Esophagus muscularis mucosa (tissue), 4 donors: Measurements from ENCODE around the gene GPR18. TPM values are rescaled to one million over a fixed set of nuclear protein-coding genes. Genes with fewer than 3 reads are reported as not detected.
A peak's percentile ranks its signal among the peaks of the same experiment; 100 is the strongest.

Source experiments
- DNase-seq: peaks from one replicate; pipeline ENCODE4 v3.0.0-alpha.2; 2017; ENCODE audit errors: extremely low spot score
- H3K27ac ChIP-seq, 4 donors: fragments of 200-600 bp; sonication (generic); replicated peaks in 1 of 4; 1 replicate in 3 of 4; 2 replicates in 1 of 4; pipeline ENCODE4 v1.5.1; 2016 to 2019; ENCODE audit warnings: mild to moderate bottlenecking in 1 of 4
- H3K27me3 ChIP-seq, 4 donors: fragments of 200-600 bp; sonication (generic); one replicate each; pipeline versions ENCODE4 v1.5.1 to v1.6.0; 2016 to 2019
- H3K36me3 ChIP-seq, 4 donors: fragments of 200-600 bp; sonication (generic); one replicate each; pipeline ENCODE4 v1.5.1; 2016 to 2019
- H3K4me1 ChIP-seq, 4 donors: fragments of 200-600 bp; sonication (generic); one replicate each; pipeline ENCODE4 v1.5.1; 2016 to 2019
- H3K4me3 ChIP-seq, 4 donors: fragments of 200-600 bp; sonication (generic); 1 replicate in 2 of 4; 2 replicates in 2 of 4; pipeline ENCODE4 v1.5.1; 2016 to 2019; ENCODE audit warnings: mild to moderate bottlenecking in 4 of 4, moderate library complexity in 1 of 4
- H3K9me3 ChIP-seq, 4 donors: fragments of 200-600 bp; sonication (generic); 1 replicate in 3 of 4; 2 replicates in 1 of 4; pipeline ENCODE4 v1.5.1; 2016 to 2019
- CTCF ChIP-seq, 3 experiments: fragments of 200-600 bp in 2 of 3; fragments of 450-650 bp in 1 of 3; sonication (generic) in 2 of 3; IDR thresholded peaks; one replicate each; pipeline ENCODE4 v1.5.1; 2017 to 2019; ENCODE audit warnings: antibody characterized with exemption in 3 of 3, mild to moderate bottlenecking in 2 of 3, moderate library complexity in 1 of 3
- EP300 ChIP-seq: sonication (generic); formaldehyde crosslinking; IDR thresholded peaks from one replicate; pipeline ENCODE4 v1.6.1; 2017; ENCODE audit warnings: antibody characterized with exemption
- POLR2A ChIP-seq: fragments of 450-650 bp; IDR thresholded peaks from one replicate; pipeline ENCODE4 v1.6.1; 2017; ENCODE audit warnings: antibody characterized with exemption, moderate library complexity, mild to moderate bottlenecking, low read depth
- POLR2AphosphoS5 ChIP-seq, 2 donors: sonication (generic); formaldehyde crosslinking; IDR thresholded peaks; one replicate each; pipeline ENCODE4 v1.6.1; 2017; ENCODE audit warnings: antibody characterized with exemption in 2 of 2
- WGBS: methylation state at CpG from one replicate; pipeline ENCODE4 v1.1.5; 2018; 5-methylcytosine and 5-hydroxymethylcytosine counted together
- intact Hi-C: fragments of 100-400 bp; cut with DNase I; formaldehyde crosslinking; loops from one replicate; pipeline ENCODE4 v1.15.1; 2023
- small RNA-seq, 3 donors: library from RNA; depleted of rRNA; stranded (forward); fragments of <200 nt; gene quantifications; one replicate each; pipeline ENCODE3, GENCODE V24; 2016
- total RNA-seq, 4 donors: library from RNA; depleted of rRNA; stranded (reverse); fragments of >200 nt; gene quantifications; one replicate each; pipeline versions ENCODE4 v1.1.0 to v1.2.1, GENCODE V29; 2016

GPR18 gene
- total RNA-seq, 4 donors from 2014 or later = not detected

- intact Hi-C loops = no loop called here
- Histone ChIP-seq H3K36me3 (peaks cover 0 to 12% (median 3%) of the 10 kb centered on the region in 4 donors), H3K4me3 (no peak overlapping the region), H3K27me3 (no peaks in the 10 kb centered on the region), H3K27ac (no peak overlapping the region), H3K9me3 (no peaks in the 10 kb centered on the region), H3K4me1 (peaks cover 14 to 31% (median 22%) of the 10 kb centered on the region in 4 donors)
- WGBS = 95% methylated on average over 7 of the region's 7 CpGs
- peak; percentile 47 for DNase-seq
- TF ChIP-seq POLR2A = no peak
- no peak for TF ChIP-seq POLR2AphosphoS5 (IDR thresholded peaks at IDR 0.05)
- no peak for TF ChIP-seq CTCF (IDR thresholded peaks at IDR 0.05)
- no peak for TF ChIP-seq EP300
Observed at GRCh38 chr13:99207511-99207910, 50.7 kb downstream of the GPR18 start.

GRCh38 chr13:99206873-99207272 is 51.3 kb downstream of the GPR18 start:
- Histone ChIP-seq H3K27me3 (no peaks in the 10 kb centered on the region), H3K4me1 (peaks cover 20 to 37% (median 29%) of the 10 kb centered on the region in 4 donors), H3K36me3 (peaks cover 0 to 12% (median 3%) of the 10 kb centered on the region in 4 donors), H3K27ac (no peak overlapping the region), H3K9me3 (no peaks in the 10 kb centered on the region), H3K4me3 (no peak overlapping the region)
- no peak for TF ChIP-seq POLR2AphosphoS5 (IDR thresholded peaks at IDR 0.05)
- TF ChIP-seq EP300 = no peak
- no peak for TF ChIP-seq POLR2A
- TF ChIP-seq CTCF (IDR thresholded peaks at IDR 0.05) = no peak
- DNase-seq = peak; percentile 57
- WGBS = 92% methylated on average over 5 of the region's 5 CpGs
- intact Hi-C loops = no loop called here

- H3K4me3 ChIP-seq = no peak overlapping the region
- peaks cover 0 to 12% (median 3%) of the 10 kb centered on the region in 4 donors for H3K36me3 ChIP-seq
- H3K9me3 ChIP-seq = no peaks in the 10 kb centered on the region
- TF ChIP-seq CTCF (IDR thresholded peaks at IDR 0.05) (no peak), POLR2AphosphoS5 (IDR thresholded peaks at IDR 0.05) (no peak), EP300 (no peak), POLR2A (no peak)
- peak; percentile 34 for DNase-seq
- intact Hi-C loops = no loop called here
- no peaks in the 10 kb centered on the region for H3K27me3 ChIP-seq
- H3K27ac ChIP-seq = no peak overlapping the region
- WGBS = 100% methylated on average over 7 of the region's 8 CpGs
- H3K4me1 ChIP-seq = peaks cover 24 to 41% (median 33%) of the 10 kb centered on the region in 4 donors
Observed at GRCh38 chr13:99206226-99206625, 52.0 kb downstream of the GPR18 start.

- intact Hi-C loops = no loop called here
- H3K4me1 ChIP-seq = peaks cover 24 to 41% (median 33%) of the 10 kb centered on the region in 4 donors
- no peaks in the 10 kb centered on the region for H3K9me3 ChIP-seq
Observed at GRCh38 chr13:99205621-99206220, 52.5 kb downstream of the GPR18 start.

More at GRCh38 chr13:99205621-99206220, 52.5 kb downstream of the GPR18 start:
- DNase-seq = peak; percentile 66
- TF ChIP-seq CTCF (IDR thresholded peaks at IDR 0.05) (no peak), POLR2AphosphoS5 (IDR thresholded peaks at IDR 0.05) (no peak), EP300 (no peak), POLR2A (no peak)
- no peak overlapping the region for H3K27ac ChIP-seq
- H3K27me3 ChIP-seq = no peaks in the 10 kb centered on the region
- no peak overlapping the region for H3K4me3 ChIP-seq
- H3K36me3 ChIP-seq = peaks cover 0 to 12% (median 3%) of the 10 kb centered on the region in 4 donors
- WGBS = 93% methylated on average over 22 of the region's 22 CpGs

Small RNAs within 50 kb of the gene (small RNA-seq; reads per million reads assigned to genes)
- gene RN7SKP9 = 0 to 0.17 (median 0) reads per million in 3 donors

Other genes starting within 250 kb of the GPR18 start
- gene UBAC2, start 57.5 kb downstream of the GPR18 start, total RNA-seq = 10 to 100 TPM; 42.6 to 62.1 (median 50.9) TPM
- gene GPR183, start 49.0 kb upstream of the GPR18 start, total RNA-seq = 10 to 100 TPM; 11.9 to 32.1 (median 22.3) TPM
- 10 to 100 TPM; 65.6 to 86.9 (median 71.8) TPM for gene TM9SF2, start 243.1 kb upstream of the GPR18 start, total RNA-seq